Fibroblast of lung (primary cell): ENCODE measurements around the gene RPS21.

Experiments used
- CTCF ChIP-seq, 2 donors: IDR thresholded peaks in 1 of 2; conservative IDR thresholded peaks in 1 of 2; 1 replicate in 1 of 2; 2 replicates in 1 of 2; pipeline ENCODE4 v1.5.1; 2011 to 2012; ENCODE audit warnings: low read length in 2 of 2, control low read depth in 1 of 2, inconsistent platforms in 1 of 2, low read depth in 1 of 2, mild to moderate bottlenecking in 1 of 2
- EZH2 ChIP-seq: IDR thresholded peaks from 2 replicates; pipeline ENCODE4 v1.5.1; 2012; ENCODE audit warnings: low read length, control low read depth, mild to moderate bottlenecking; ENCODE audit errors: missing control alignments

DNA sequence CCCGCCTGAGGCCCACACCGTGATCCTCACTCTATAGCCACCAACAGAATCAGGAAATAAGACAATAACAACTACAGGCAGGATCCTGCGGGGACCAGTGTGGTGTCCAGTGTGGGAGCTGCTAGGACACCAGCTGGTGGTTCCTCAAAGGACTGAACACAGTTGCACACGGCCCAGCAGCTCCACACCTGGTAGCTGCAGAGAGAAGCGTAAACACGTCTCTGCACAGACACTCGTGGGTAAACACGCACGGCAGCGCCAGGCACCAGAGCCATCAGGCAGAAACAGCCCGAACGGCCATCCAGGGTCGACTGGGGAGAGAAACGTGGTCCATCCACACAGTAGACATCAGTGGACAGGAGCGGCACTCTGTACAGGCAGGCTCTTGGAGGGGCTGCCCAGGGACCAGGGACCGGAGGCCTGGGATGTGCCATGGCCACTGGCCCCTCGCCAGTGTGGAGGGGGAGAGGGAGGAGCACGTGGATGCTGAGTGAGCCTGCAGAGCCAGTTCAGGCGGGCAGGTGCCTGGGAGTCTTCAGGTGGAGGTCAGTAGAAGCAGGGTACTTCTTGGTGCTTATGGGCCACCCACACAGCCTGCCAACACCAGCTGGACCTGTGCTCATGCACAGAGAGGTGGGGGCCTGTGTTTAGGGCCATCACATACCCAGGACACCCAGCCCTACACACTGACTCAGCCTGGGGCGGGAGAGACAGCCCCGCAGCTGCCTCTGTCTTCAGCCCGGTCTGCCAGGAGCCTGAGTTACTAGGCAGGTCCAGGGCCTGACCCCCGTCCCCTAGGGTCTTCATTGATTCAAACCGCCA, 12.4 kb upstream of the RPS21 start:
- TF ChIP-seq CTCF (conservative IDR thresholded peaks at IDR 0.05 in 1 of 2, IDR thresholded peaks at IDR 0.05 in 1 of 2; ENCODE audit: low read depth in 1 of 2, low read length in 2 of 2), result no peak
- no peak for TF ChIP-seq EZH2
